ENCODE data around the gene SUMF2.
"Not testable (repeated sequence)": the region's sequence is repeated elsewhere in the genome, so short reads cannot be mapped to it uniquely, and the experiment has no call there.

Gene SUMF2

DNA sequence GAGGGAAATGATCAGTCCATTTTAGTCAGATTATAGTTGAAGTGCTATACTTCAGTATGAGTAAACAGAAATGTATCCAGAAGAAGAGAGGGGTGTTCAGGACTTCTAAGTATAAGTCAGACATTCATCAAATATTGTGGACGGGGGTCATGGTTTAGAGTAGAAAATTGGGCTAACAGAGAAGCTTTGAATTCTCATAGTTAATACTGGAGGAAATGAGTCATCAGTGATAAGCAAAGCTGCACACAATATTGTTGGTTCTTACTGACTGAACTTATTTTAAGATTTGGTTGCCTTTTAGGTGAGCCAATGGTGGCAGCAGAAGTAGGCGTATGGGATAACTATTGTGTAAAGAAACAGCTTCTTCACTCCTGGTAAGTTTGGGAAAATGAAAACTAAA lies 1.7 kb upstream of the SUMF2 start:
- in situ Hi-C loops (cut with MboI; ENCODE audit: low sequenced_read_pairs): no loop called here

DNA sequence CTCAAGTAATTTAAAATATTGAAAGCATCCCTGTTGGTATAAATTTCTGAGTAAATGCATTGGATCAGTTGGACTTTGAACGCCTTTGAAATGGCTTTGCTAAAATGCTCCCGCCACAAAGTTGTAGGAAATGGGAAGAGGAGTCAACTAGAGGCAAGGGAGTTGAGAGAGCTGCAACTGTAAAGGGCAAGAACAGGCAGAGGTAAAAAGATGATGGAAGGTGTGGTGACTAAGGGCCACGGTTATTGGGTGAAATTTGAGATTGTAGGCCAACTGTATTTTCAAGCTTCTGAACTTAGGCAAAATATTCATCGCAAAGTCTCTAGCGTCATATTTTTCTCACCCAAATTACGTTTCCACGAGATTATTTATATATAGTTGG lies 595 bp upstream of the SUMF2 start:
- in situ Hi-C loops (cut with MboI; ENCODE audit: low sequenced_read_pairs): no loop called here

DNA sequence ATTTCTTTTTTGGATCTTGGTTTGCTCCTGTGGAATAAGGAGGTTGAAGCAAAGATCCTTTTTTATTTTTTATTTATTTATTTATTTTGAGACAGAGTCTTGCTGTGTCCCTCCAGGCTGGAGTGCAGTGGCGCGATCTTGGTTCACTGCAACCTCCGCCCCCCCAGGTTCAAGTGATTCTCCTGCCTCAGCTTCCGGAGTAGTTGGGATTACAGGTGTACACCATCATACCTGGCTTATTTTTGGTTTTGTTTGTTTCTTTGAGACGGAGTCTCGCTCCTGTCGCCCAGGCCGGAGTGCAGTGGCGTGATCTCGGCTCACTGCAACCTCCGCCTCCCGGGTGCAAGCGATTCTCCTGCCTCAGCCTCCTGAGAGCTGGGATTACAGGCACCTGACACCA lies 2.3 kb downstream of the SUMF2 start:
- in situ Hi-C loops (cut with MboI; ENCODE audit: low sequenced_read_pairs): not testable (repeated sequence)

DNA sequence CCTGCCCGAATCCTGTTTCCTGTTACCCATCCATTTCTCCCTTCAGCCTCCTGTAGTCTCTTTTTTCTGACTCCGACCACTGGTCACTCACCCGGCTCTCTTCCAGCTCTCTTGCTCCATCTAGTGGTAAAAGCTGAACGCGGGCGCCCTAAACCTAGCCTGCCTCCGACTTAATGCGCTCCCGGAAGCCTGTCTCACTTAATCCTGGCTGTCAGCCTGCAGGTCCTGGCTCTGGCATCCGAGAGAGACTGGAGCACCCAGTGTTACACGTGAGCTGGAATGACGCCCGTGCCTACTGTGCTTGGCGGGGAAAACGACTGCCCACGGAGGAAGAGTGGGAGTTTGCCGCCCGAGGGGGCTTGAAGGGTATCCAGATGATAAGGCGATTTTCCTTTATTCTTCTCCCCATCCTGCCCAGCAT lies 10.3 kb downstream of the SUMF2 start:
- in situ Hi-C loops (cut with MboI; ENCODE audit: low sequenced_read_pairs): loop anchor here (10.0 kb wide), 1 partner anchor 70 kb away; no protein-coding TSS in a partner anchor

DNA sequence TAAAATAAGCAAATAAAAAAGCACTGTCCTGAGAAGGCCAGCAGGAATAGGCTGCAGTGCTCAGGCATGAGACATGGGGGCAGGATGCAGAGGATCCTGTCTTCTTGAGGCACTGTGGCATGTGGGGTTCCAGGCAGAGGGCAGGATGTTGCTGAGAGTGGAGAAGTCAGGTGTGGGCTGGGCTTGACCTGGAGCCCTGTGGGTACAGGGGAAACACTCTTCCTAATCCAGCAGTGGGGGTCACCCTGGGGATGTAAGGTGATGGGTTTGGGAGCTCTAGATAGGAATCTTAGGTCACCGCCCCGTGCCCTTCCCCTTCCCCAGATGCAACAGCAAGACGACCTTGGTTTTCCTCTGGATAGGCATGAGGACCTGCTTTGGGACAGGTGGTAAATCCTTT lies 13.6 kb downstream of the SUMF2 start:
- in situ Hi-C loops (cut with MboI; ENCODE audit: low sequenced_read_pairs): loop anchor here (10.0 kb wide), 1 partner anchor 73 kb away; no protein-coding TSS in a partner anchor

DNA sequence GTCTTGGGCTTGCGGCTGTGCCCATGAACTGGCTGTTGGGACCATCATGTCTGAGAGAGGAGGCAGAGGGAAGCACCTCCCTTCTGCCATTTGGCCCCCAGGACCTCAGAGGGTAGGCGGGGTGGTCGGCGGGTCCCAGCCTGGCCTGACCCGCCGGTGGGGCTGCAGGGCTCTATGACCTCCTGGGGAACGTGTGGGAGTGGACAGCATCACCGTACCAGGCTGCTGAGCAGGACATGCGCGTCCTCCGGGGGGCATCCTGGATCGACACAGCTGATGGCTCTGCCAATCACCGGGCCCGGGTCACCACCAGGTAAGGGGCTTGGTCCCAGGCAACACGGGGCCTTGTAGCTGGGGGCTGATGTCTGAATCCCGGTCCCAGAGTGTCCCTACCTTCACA lies 14.1 kb downstream of the SUMF2 start:
- in situ Hi-C loops (cut with MboI; ENCODE audit: low sequenced_read_pairs): loop anchor here (10.0 kb wide), 1 partner anchor 73 kb away; no protein-coding TSS in a partner anchor

DNA sequence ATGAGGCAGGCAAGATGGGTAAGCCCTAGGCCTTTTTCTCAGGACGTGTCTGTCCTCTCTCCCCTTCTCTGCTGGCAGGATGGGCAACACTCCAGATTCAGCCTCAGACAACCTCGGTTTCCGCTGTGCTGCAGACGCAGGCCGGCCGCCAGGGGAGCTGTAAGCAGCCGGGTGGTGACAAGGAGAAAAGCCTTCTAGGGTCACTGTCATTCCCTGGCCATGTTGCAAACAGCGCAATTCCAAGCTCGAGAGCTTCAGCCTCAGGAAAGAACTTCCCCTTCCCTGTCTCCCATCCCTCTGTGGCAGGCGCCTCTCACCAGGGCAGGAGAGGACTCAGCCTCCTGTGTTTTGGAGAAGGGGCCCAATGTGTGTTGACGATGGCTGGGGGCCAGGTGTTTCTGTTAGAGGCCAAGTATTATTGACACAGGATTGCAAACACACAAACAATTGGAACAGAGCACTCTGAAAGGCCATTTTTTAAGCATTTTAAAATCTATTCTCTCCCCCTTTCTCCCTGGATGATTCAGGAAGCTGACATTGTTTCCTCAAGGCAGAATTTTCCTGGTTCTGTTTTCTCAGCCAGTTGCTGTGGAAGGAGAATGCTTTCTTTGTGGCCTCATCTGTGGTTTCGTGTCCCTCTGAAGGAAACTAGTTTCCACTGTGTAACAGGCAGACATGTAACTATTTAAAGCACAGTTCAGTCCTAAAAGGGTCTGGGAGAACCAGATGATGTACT lies 15.5 kb downstream of the SUMF2 start:
- in situ Hi-C loops (cut with MboI; ENCODE audit: low sequenced_read_pairs): loop anchor here (10.0 kb wide), 1 partner anchor 75 kb away; no protein-coding TSS in a partner anchor

DNA sequence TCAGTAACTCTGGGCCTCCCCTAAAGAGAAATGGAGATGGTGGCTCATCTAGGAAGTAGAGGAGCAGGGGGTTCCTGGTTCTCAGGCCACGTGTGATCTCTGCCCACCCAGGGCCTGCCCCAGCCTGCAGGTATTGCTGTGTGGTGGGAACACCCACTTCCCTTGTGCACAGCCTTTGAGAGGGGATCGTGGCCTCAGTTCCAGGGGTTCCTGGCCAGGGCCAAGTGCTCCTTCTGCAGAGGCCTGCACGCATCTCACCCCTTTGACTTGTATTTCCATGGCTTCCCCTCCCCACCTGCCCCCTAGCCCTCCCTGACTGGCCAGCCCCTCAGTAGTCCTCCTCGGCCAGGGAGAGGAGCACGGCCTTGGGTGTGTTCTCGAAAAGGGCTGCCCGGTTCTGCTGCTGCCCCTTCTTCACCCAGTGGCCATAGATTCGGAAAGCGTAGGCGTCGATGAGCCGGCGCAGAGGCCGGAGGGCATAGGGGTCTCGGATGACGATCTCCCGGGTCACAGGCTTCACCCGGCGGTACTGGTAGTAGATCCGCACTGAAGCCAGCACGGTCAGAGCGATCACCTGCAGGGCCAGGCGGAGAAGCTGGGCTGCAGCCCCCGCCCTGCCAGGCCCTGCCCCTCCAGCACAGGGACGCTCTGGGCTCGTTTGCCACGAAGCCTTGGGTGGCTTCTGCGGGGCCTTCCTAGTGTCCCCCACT lies 16.8 kb downstream of the SUMF2 start:
- in situ Hi-C loops (cut with MboI; ENCODE audit: low sequenced_read_pairs): not testable (repeated sequence)

DNA sequence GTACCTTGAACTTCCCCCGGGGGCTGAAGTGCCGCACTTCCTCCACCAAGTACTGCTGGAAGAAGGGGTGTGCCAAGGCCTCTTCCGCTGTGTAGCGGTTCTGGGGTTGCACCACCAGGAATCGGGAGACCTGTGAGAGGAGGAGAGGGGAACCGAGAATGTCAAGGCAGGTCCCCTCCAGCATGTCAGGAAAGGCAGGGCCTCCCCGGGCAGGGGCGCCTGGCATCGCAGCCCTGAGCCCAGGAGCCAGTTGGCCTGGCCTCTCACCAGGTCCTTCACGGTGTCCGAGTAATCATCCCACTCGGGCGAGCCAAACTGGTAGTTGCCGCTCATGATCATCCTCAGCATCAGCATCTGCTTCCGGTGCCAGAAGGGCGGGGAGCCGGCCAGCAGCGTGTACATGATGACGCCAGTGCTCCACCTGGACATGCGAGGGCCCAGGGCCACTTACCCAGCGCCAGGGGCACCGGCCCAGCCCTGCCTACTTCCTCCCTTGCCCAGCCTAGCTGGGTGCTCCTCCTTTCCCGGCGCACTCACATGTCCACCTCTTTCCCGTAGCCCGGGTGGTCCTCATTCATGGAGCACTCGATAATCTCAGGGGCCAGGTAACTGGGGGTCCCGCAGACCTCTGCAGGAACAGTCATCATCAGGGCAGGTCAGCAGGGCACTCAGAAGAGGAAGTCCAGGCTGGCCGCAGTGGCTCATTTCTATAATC lies 17.7 kb downstream of the SUMF2 start:
- in situ Hi-C loops (cut with MboI; ENCODE audit: low sequenced_read_pairs): no loop called here

DNA sequence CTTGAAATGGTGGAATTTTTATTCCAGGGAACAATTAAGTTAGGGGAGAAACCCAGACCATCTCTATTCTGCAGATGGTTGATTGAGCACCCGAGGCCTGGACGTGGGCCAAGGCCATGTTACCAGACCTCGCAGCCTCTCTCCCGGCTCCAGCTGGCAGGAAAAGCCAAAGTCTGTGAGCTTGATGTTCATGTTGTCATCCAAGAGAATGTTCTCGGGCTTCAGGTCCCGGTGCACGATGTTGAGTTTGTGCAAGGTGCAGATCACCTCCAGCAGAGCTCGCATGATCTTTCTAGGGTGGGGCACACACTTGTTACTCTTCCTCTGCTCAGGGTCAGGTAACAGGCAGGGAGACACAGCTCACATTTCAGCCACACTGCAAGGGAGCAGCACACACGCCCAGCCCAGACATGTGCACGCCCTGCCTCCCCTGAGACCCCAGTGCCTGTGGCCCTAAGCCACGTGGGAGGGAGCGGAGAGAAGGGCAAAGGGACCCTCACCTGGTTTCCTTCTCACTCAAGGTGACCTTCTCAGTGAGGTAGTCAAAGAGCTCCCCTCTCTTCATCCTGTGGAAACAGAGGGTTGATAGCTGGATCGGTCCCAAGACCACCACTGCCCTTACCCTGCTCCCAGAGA lies 19.2 kb downstream of the SUMF2 start:
- in situ Hi-C loops (cut with MboI; ENCODE audit: low sequenced_read_pairs): no loop called here

DNA sequence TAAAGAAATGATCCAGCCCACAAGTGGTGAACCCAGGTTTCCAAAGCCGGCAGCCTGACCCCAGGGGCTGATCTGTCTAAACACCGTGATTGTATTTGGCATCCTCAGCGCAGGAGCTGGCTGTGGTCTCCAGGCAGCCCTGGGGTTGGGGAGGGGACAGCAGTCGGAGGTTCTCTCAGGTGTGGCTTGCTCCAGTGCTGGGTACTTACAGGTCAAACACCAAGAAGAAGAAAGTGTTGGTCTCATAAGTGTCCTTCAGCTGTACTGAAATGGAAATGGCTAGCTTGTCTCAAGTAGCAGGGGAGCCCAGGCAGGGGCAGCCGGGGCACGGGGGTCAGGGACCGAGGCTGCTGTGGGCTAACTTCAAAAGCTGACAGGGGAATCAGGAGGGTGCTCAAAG lies 22.7 kb downstream of the SUMF2 start:
- in situ Hi-C loops (cut with MboI; ENCODE audit: low sequenced_read_pairs): no loop called here

DNA sequence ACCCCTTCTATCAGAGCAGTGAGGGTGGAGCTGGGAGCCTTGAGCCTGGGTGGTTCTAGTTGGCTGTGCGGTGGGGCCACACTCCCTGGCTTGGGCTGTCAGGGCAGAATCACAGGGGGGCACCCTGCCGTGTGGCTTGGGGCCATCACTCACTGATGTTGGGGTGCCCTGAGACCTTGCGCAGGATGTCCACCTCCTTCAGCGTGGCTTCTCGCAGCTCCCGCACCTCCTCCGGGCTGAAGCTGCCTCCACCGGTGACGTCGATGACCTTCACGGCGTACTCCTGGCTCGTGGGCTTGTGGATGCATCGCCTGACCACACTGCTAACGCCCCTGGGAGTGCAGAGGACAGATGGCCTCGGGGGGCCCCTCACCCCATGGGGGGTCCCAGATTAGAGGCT lies 23.4 kb downstream of the SUMF2 start:
- in situ Hi-C loops (cut with MboI; ENCODE audit: low sequenced_read_pairs): no loop called here

DNA sequence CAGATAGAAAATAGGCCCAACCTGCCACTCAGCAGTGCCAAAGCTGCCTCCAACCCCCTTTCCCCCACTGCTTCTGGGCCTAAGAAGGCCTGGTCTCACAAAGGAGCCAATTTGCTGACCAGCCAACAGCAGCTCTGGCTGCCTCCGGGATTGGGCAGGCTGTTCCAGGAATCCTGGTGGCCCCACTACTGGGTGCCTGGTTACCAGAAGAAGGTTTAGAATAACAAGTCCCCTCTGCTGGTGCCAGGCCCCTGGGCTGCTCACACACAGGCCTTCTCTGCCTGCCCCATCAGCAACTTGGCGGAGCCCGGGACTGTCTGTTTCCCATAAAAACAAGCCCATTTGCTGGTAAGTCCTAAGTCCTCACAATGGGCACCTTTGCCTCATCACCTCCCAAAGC lies 27.5 kb downstream of the SUMF2 start:
- in situ Hi-C loops (cut with MboI; ENCODE audit: low sequenced_read_pairs): no loop called here

DNA sequence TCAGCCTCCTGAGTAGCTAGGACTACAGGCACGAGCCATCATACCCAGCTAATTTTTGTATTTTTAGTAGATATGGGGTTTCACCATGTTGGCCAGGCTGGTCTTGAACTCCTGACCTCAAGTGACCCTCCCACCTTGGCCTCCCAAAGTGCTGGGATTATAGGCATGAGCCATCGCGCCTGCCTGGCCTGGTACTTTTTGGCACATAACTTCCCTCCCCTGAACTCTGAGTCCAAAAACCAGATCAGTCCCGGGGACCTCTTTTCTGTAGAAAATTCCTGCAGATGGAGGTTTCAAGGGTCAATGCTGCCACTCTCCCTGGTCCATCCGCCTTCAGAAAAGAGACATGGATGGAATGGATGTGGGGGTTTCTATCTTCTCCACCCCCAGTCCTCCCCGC lies 28.3 kb downstream of the SUMF2 start:
- in situ Hi-C loops (cut with MboI; ENCODE audit: low sequenced_read_pairs): not testable (repeated sequence)

DNA sequence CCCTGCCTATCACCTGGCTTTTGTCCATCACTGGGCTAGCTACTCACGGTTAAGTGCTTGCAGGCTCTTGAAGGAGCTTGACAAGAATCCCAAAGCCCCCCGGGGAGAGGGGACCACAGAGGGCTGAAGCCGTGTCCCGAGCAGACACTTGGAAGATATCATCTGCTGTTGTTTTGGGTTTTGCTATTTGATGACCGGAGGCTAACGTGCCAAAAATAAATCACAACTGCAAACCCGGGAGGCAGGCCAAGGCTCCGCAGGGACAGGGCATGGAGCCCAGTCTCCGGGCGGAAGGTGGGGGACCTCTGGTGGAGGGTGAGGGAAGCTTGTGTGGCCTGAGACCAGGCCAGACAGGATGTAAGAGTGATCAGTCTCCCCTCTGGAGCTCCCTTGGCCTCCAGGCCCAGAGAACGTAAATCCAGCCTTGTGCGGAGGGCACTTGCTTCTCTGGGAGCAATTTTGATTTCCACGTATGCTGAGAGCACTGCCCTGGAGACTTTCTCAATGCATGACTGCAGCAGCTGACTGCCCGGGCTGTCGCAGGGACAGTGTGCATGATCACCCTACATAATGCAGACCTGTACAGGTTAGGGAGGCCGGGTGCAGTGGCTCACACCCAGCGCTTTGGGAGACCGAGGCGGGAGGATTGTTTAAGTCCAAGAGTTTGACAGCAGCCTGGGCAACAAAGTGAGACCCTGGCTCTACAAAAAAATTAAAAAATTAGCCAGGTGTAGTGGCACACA lies 28.9 kb downstream of the SUMF2 start, which contains the start of gene PHKG1:
Gene PHKG1 (minus strand): TSS at position 164 of the 743 bp plus-strand sequence. CDS start 4,011 bp downstream, outside the sequence.
- in situ Hi-C loops (cut with MboI; ENCODE audit: low sequenced_read_pairs): no loop called here

DNA sequence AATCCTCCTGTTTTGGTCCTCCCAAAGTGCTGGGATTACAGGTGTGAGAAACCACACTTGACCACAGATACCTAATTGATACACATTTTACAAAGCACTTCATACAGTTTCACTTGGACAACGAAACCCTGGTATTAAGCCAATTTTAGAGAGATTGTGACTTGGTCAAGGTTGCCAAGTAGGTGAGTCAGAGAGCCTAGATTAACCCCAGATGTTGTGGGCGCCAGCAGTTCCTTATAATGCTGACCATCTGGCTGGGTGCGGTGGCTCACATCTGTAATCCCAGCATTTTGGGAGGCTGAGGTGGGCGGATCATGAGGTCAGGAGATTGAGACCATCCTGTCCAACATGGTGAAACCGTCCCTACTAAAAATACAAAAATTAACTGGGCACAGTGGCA lies 33.6 kb downstream of the SUMF2 start:
- in situ Hi-C loops (cut with MboI; ENCODE audit: low sequenced_read_pairs): no loop called here

DNA sequence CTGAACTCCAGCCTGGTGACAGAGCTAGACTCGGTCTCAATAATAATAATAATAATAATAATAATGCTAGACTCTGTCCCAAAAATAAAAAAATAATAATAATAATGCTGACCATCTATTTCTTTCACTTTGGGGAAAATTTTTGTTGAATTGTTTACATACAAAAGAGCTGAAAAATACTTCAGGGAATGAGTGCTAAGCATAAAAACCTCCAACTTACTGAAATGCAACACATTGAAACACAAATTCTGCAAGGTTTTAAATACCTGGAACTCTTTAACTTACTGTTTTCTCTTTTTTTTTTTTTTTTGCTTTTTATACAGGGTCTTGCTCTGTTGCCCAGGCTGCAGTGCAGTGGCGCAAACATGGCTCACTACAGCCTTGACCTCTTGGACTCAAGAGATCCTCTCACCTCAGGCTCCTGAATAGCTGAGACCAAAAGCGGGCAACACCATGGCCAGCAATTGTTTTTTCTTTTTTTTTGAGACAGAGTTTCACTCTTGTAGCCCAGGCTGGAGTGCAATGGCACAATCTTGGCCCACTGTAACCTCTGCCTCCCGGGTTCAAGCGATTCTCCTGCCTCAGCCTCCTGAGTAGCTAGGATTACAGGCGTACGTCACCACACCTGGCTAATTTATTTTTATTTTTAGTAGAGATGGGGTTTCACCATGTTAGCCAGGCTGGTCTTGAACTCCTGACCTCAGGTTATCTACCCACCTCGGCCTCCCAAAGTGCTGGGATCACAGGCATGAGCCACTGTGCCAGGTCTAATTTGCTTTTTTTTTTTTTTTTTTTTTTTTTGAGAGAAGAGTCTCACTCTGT lies 34.3 kb downstream of the SUMF2 start:
- in situ Hi-C loops (cut with MboI; ENCODE audit: low sequenced_read_pairs): not testable (repeated sequence)

DNA sequence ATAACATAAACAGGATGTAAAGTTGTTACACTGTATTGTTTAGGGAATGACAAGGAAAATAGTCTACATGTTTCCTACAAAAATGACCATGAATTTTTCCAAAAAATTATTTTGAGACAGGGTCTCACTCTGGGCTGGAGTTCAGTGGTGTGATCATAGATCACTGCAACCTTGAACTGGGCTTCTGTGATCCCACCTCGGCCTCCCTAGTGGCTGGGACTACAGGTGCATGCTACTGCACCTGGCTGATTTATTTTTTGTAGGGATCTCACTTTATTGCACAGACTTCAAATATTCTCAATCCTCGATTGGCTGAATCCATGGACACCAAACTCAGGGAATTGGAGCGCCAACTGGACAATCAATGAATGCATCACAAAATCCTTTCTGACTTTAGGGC lies 35.6 kb downstream of the SUMF2 start:
- in situ Hi-C loops (cut with MboI; ENCODE audit: low sequenced_read_pairs): no loop called here

DNA sequence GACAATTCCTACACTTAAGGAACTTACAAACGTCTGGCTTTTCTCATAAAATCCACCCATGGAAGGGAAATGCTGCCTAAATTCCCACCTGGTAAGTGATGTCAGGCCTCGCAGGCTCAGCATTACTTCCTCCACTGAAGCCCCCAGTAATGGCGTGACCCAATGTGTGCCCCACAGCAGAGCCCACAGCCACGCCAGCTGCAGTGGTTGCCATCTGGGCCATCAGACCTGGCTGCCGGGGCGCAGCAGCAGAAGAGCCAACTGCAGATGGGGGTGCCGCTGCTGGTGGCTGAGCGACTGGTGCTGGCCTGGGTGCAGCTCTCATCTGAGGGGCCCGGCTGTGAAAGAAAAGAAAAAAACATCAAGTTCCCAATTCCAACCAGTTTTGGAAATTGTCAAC lies 40.1 kb downstream of the SUMF2 start:
- in situ Hi-C loops (cut with MboI; ENCODE audit: low sequenced_read_pairs): not testable (repeated sequence)

DNA sequence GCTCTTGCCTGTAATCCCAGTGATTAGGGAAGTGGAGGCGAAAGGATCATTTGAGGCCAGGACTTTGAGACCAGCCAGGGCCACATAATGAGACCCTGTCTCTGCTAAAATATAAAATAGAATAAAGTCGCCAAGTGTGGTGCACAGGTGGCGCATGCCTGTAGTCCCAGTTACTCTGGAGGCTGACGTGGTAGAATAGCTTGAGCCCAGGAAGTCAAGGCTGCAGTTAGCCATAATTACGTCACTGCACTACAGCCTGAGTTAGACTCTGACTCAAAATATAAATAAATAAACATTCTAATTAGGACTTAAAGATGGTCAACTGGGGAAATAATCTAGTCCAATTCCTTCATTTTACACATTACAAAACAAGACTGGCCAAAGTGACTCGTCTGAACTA lies 41.4 kb downstream of the SUMF2 start:
- in situ Hi-C loops (cut with MboI; ENCODE audit: low sequenced_read_pairs): no loop called here
